Measurements from ENCODE around the gene ANKRD55.

DNA sequence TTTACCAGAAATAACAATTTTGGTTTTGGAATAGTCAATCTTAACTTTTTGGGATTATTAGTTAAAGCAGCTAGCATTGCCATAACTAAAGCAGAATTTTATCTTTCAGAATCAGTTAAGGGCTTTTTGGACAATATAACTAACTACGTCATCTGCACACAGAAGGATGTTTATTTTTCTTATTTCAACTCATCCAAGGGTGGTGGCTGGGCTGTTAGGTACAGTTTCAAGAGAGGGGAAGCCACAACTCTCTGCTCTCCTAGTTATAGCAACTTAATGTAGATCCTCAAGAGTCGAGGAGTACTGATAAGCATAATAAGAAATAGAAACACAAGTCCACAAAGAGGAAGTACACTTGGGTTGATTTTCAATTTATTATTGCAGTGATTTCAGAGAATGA lies 65.6 kb downstream of the ANKRD55 start:
- no peak for TF ChIP-seq POLR2A (IDR thresholded peaks at IDR 0.05)
- TF ChIP-seq, protein P1, sequence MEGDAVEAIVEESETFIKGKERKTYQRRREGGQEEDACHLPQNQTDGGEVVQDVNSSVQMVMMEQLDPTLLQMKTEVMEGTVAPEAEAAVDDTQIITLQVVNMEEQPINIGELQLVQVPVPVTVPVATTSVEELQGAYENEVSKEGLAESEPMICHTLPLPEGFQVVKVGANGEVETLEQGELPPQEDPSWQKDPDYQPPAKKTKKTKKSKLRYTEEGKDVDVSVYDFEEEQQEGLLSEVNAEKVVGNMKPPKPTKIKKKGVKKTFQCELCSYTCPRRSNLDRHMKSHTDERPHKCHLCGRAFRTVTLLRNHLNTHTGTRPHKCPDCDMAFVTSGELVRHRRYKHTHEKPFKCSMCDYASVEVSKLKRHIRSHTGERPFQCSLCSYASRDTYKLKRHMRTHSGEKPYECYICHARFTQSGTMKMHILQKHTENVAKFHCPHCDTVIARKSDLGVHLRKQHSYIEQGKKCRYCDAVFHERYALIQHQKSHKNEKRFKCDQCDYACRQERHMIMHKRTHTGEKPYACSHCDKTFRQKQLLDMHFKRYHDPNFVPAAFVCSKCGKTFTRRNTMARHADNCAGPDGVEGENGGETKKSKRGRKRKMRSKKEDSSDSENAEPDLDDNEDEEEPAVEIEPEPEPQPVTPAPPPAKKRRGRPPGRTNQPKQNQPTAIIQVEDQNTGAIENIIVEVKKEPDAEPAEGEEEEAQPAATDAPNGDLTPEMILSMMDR (IDR thresholded peaks at IDR 0.05), result no peak

Data from heart left ventricle (tissue), 13 donors.